Type B pancreatic cell (in vitro differentiated cells): ENCODE measurements around the gene SNRPA1. TPM values are rescaled to one million over a fixed set of nuclear protein-coding genes. Genes with fewer than 3 reads are reported as not detected.

ENCODE experiments used
- DNase-seq: peaks from one replicate; pipeline ENCODE4 v3.0.0; 2021; ENCODE audit warnings: mixed read lengths; ENCODE audit not compliant: unreplicated experiment; ENCODE audit errors: extremely low spot score
- H3K27ac Mint-ChIP-seq: 2 replicates; pipeline ENCODE4 v1.8.0; 2021; ENCODE audit warnings: mild to moderate bottlenecking, mixed read lengths
- H3K27me3 Mint-ChIP-seq: 2 replicates; pipeline ENCODE4 v1.8.0; 2021; ENCODE audit warnings: mixed read lengths
- H3K36me3 Mint-ChIP-seq: 2 replicates; pipeline ENCODE4 v1.8.0; 2021; ENCODE audit warnings: mixed read lengths
- H3K4me1 Mint-ChIP-seq: one replicate; pipeline ENCODE4 v1.8.0; 2021; ENCODE audit warnings: mixed read lengths; ENCODE audit not compliant: unreplicated experiment
- H3K4me3 Mint-ChIP-seq: 2 replicates; pipeline ENCODE4 v1.8.0; 2021; ENCODE audit warnings: mild to moderate bottlenecking, mixed read lengths
- H3K9me3 Mint-ChIP-seq: 2 replicates; pipeline ENCODE4 v1.8.0; 2021; ENCODE audit warnings: mixed read lengths
- total RNA-seq: library from RNA; stranded (reverse); gene quantifications from 2 replicates; pipeline ENCODE4 v1.2.1, GENCODE V29; 2021; ENCODE audit warnings: low replicate concordance
- TF ChIP-seq, protein P1 (sequence below): fragments of 200-600 bp; sonication (generic); conservative IDR thresholded peaks from 2 replicates; pipeline ENCODE4 v1.5.0; 2021; ENCODE audit warnings: antibody characterized with exemption, mild to moderate bottlenecking

Gene SNRPA1
- total RNA-seq, 1 donor from 2014 or later, result 72.6 TPM

DNA sequence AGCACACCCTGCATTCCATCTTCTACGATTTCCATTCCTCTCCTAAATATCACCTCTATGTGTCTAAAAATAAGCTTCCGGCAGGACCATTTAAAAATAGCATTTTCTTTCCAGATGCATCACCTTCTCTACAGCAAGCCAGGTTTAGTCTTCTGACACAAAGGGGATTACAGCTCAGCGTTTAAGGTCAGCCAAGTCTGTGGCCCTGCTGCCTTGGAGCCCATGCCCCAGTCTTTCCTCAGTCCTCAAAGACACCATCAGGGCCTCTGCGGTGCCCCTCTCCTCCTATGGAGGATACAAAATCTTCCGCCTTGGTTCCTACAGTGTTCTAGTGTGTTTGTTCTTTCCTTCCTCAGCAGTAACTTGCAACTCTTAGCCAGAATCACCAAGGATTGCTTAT lies 21.5 kb downstream of the SNRPA1 start:
- Mint-ChIP-seq H3K4me1 (peaks cover 7% of the 10 kb centered on the region), H3K9me3 (no peaks in the 10 kb centered on the region), H3K4me3 (no peak overlapping the region), H3K36me3 (peaks cover 50% of the 10 kb centered on the region), H3K27me3 (no peaks in the 10 kb centered on the region), H3K27ac (no peak overlapping the region)
- DNase-seq, result no peak
- TF ChIP-seq, protein P1, sequence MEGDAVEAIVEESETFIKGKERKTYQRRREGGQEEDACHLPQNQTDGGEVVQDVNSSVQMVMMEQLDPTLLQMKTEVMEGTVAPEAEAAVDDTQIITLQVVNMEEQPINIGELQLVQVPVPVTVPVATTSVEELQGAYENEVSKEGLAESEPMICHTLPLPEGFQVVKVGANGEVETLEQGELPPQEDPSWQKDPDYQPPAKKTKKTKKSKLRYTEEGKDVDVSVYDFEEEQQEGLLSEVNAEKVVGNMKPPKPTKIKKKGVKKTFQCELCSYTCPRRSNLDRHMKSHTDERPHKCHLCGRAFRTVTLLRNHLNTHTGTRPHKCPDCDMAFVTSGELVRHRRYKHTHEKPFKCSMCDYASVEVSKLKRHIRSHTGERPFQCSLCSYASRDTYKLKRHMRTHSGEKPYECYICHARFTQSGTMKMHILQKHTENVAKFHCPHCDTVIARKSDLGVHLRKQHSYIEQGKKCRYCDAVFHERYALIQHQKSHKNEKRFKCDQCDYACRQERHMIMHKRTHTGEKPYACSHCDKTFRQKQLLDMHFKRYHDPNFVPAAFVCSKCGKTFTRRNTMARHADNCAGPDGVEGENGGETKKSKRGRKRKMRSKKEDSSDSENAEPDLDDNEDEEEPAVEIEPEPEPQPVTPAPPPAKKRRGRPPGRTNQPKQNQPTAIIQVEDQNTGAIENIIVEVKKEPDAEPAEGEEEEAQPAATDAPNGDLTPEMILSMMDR, result no peak

GRCh38 chr15:101272584-101272983 lies 22.5 kb downstream of the SNRPA1 start:
- TF ChIP-seq, protein P1, result no peak
- no peak for DNase-seq
- no peaks in the 10 kb centered on the region for H3K27me3 Mint-ChIP-seq
- H3K36me3 Mint-ChIP-seq, result peaks cover 50% of the 10 kb centered on the region
- H3K9me3 Mint-ChIP-seq, result no peaks in the 10 kb centered on the region
- no peak overlapping the region for H3K4me3 Mint-ChIP-seq
- peaks cover under 1% of the 10 kb centered on the region for H3K4me1 Mint-ChIP-seq
- peak overlapping the region; percentile 50 for H3K27ac Mint-ChIP-seq

DNA sequence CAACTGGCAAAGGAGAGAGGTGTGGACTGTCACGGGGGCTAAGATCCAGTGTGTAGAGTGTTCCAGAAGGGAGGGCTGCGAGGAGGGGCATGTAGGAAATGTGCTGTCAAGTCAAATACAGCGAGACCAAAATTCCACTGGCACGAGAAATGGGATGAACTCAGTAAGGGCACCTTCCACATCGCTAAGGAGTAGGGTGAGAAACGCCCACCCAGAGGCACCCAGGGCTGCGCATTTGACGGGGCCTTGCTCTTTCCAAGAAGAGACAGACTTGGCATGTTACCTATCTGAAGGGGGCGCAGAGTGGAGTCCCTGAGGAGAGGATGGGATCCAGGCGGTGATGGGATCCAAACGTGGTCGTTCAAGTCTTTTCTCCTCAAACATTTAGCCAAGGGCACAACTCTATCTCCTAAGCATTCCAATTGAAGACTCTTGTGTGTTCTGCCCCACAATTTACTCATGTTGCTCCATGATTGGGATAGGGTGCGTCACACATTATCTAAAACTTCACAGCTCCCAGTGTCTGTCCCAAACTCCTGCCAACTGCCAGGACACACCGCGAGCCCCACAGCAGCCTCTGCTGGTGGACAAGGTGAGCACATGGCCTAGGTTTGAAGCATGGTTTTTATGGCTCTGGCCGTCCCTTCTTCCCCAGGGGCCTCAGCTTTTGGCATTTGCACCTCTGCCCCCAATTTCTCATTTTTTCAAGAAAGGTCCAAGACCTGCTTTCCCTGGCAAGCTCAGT lies 25.4 kb downstream of the SNRPA1 start:
- H3K27ac Mint-ChIP-seq, result no peak overlapping the region
- H3K4me1 Mint-ChIP-seq, result no peaks in the 10 kb centered on the region
- no peak overlapping the region for H3K4me3 Mint-ChIP-seq
- DNase-seq, result no peak
- H3K27me3 Mint-ChIP-seq, result no peaks in the 10 kb centered on the region
- peaks cover 46% of the 10 kb centered on the region for H3K36me3 Mint-ChIP-seq
- TF ChIP-seq, protein P1, result peak; percentile 48
- no peaks in the 10 kb centered on the region for H3K9me3 Mint-ChIP-seq

DNA sequence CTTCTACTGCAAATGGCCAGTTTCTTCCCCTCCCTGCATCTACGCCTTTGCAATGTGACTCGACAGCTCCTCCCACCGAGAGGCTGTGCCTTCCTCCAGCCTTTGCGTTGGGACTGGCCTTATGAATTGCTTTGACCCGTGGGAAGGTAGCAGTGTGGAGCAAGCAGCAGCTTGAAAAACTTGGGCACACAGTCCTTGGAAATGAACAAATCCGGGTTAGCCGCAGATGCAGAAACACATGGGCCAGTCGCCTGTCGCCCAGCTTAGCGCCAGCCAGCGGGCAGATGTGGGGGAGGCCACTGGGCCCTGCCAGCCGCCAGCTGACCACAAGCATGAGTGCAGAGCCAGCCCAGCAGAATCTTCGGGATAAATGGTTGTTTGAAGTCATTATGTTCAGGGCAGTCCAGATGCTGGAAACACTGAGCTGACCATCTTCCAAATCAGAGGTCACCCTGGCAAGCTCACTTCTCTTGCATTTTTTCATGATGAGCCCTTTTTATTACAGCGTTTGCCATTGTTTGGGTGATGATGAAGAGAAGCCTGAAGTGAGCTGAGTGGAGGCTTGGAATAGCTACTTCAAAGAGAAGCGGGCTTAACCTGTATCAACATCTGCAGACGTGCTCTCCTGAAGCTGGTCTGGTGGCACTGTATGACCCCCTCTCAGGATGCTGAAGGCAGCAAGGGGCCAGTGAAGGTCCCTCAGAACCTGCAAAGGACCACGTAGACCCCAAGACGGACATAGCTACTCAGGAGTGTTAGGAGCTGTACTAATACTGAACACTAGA lies 27.5 kb downstream of the SNRPA1 start:
- Mint-ChIP-seq H3K9me3 (no peaks in the 10 kb centered on the region), H3K27me3 (no peaks in the 10 kb centered on the region), H3K36me3 (peaks cover 26% of the 10 kb centered on the region), H3K27ac (no peak overlapping the region), H3K4me1 (no peaks in the 10 kb centered on the region), H3K4me3 (no peak overlapping the region)
- TF ChIP-seq, protein P1, result no peak
- DNase-seq, result no peak

GRCh38 chr15:101266787-101267186 lies 28.3 kb downstream of the SNRPA1 start:
- Mint-ChIP-seq H3K27me3 (peaks cover 3% of the 10 kb centered on the region), H3K9me3 (no peaks in the 10 kb centered on the region), H3K36me3 (peaks cover 21% of the 10 kb centered on the region), H3K27ac (no peak overlapping the region), H3K4me3 (no peak overlapping the region), H3K4me1 (no peaks in the 10 kb centered on the region)
- DNase-seq, result no peak
- TF ChIP-seq, protein P1, result no peak
